Mesothelial cell of epicardium (in vitro differentiated cells): ENCODE data around the gene DUS2. TPM values are rescaled to one million over a fixed set of nuclear protein-coding genes. Genes with fewer than 3 reads are reported as not detected.
A peak's percentile ranks its signal among the peaks of the same experiment; 100 is the strongest.

Source experiments
- DNase-seq, 2 experiments: peaks; one replicate each; pipeline ENCODE4 v3.0.0; 2021; ENCODE audit warnings: low spot score in 2 of 2; ENCODE audit not compliant: unreplicated experiment in 2 of 2
- H3K27ac Mint-ChIP-seq: 2 replicates; pipeline ENCODE4 v1.8.0; 2021; ENCODE audit warnings: mixed read lengths
- H3K27me3 Mint-ChIP-seq: 2 replicates; pipeline ENCODE4 v1.8.0; 2021; ENCODE audit warnings: low read depth, mixed read lengths
- H3K36me3 Mint-ChIP-seq: 2 replicates; pipeline ENCODE4 v1.8.0; 2021; ENCODE audit warnings: mixed read lengths
- H3K4me1 Mint-ChIP-seq: 2 replicates; pipeline ENCODE4 v1.8.0; 2021; ENCODE audit warnings: mixed read lengths
- H3K4me3 Mint-ChIP-seq: 2 replicates; pipeline ENCODE4 v1.8.0; 2021; ENCODE audit warnings: mild to moderate bottlenecking, moderate library complexity, mixed read lengths
- H3K9me3 Mint-ChIP-seq: 2 replicates; pipeline ENCODE4 v1.8.0; 2021; ENCODE audit warnings: mixed read lengths
- total RNA-seq: library from RNA; stranded (reverse); gene quantifications from 3 replicates; pipeline ENCODE4 v1.2.1, GENCODE V29; 2021
- TF ChIP-seq, protein P1 (sequence below): fragments of 200-600 bp; sonication (generic); IDR thresholded peaks from one replicate; pipeline ENCODE4 v1.5.0; 2021; ENCODE audit warnings: antibody characterized with exemption; ENCODE audit not compliant: unreplicated experiment

Gene DUS2
- total RNA-seq, 1 donor from 2014 or later: 19.4 TPM

DNA sequence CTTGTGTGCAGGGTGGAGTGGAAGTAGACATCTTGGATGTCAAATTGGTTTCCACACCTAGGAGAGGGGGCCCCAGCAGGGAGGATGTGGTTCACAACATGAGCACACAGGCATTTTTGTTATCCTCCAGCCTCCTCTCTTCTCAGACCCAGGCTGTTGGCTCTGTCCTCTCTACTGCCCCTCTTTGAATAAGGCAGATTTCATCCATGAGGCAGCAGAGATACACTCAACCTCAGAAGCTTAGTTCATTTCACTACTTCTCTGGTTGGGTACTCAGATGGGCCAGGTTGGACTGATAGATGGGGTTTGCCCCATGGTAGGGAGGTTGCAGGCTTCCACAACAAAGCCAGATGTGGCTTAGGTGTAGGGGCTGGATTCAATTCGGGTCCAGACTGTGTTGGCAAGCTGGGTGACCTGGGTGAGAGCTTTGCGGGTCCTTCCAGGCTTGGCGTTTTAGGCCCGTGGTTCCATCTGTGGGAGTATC, 39.9 kb downstream of the DUS2 start:
- no peaks in the 10 kb centered on the region for H3K27me3 Mint-ChIP-seq
- TF ChIP-seq, protein P1, sequence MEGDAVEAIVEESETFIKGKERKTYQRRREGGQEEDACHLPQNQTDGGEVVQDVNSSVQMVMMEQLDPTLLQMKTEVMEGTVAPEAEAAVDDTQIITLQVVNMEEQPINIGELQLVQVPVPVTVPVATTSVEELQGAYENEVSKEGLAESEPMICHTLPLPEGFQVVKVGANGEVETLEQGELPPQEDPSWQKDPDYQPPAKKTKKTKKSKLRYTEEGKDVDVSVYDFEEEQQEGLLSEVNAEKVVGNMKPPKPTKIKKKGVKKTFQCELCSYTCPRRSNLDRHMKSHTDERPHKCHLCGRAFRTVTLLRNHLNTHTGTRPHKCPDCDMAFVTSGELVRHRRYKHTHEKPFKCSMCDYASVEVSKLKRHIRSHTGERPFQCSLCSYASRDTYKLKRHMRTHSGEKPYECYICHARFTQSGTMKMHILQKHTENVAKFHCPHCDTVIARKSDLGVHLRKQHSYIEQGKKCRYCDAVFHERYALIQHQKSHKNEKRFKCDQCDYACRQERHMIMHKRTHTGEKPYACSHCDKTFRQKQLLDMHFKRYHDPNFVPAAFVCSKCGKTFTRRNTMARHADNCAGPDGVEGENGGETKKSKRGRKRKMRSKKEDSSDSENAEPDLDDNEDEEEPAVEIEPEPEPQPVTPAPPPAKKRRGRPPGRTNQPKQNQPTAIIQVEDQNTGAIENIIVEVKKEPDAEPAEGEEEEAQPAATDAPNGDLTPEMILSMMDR: no peak
- peaks cover 5% of the 10 kb centered on the region for H3K4me1 Mint-ChIP-seq
- no peaks in the 10 kb centered on the region for H3K9me3 Mint-ChIP-seq
- no peak overlapping the region for H3K27ac Mint-ChIP-seq
- DNase-seq: no peak
- H3K4me3 Mint-ChIP-seq: no peak overlapping the region
- H3K36me3 Mint-ChIP-seq: peaks cover 11% of the 10 kb centered on the region

DNA sequence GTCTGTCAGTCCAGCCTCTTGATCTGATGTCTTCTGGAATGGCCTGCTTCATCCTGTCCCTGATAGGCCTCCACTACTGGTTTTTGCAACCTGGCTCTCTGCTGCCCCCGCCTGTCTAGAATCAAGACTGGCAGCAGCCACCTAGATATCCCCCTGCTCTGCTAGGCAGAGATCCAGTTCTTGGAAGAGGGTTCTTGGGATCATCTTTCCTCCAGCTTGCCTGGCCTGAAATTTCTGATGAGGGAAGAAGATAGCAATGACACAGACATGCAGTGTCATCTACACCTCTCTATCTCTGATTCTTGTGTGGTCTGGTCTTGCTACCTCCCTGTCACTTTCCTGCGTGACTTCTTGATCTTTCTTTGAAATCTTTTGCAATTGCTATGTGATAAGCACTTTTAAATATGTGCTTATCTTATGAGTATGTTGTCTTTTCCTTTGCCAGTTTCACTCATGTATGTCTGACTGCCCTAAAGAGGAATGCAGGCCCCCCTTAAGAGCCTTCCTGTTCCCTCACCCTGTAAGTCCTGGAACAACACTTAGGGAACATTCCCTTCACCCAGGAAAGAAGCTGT, 41.8 kb downstream of the DUS2 start:
- TF ChIP-seq, protein P1: peak; percentile 53
- H3K27me3 Mint-ChIP-seq: no peaks in the 10 kb centered on the region
- peaks cover 12% of the 10 kb centered on the region for H3K36me3 Mint-ChIP-seq
- peak overlapping the region; percentile 41 for H3K27ac Mint-ChIP-seq
- peaks cover 6% of the 10 kb centered on the region for H3K4me1 Mint-ChIP-seq
- no peaks in the 10 kb centered on the region for H3K9me3 Mint-ChIP-seq
- no peak overlapping the region for H3K4me3 Mint-ChIP-seq
- DNase-seq: peak in 1 of 2 experiments; percentile 66

DNA sequence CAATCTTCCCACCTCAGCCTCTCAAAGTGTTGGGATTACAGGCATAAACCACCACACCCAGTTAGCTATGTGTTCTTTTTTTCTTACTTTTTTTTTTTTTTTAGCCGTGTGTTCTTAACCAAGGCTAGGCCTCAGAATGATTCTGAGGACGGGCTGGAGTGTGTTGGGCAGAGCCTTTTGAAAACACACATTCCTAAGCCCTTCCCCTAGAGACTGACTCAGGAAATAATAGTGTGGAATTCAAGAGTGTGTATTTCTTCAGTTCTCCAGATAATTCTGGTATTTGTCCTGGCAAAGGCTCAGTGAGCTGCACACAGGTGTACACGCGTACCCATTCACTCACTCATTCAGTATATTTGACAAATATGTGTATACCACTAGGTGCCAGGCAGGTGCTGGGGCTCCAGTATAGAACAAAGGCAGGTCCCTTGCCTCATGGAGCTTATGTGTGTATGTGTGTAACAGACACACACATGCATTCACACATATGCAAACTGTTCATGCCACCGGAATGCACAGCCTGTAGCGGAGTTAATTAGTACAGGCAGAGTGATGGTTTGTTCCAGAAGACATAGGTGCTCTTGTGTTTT, 42.7 kb downstream of the DUS2 start:
- DNase-seq: no peak
- Mint-ChIP-seq H3K4me3 (no peak overlapping the region), H3K9me3 (no peaks in the 10 kb centered on the region), H3K27ac (no peak overlapping the region), H3K4me1 (peaks cover 6% of the 10 kb centered on the region), H3K36me3 (peaks cover 15% of the 10 kb centered on the region), H3K27me3 (no peaks in the 10 kb centered on the region)
- TF ChIP-seq, protein P1: no peak

DNA sequence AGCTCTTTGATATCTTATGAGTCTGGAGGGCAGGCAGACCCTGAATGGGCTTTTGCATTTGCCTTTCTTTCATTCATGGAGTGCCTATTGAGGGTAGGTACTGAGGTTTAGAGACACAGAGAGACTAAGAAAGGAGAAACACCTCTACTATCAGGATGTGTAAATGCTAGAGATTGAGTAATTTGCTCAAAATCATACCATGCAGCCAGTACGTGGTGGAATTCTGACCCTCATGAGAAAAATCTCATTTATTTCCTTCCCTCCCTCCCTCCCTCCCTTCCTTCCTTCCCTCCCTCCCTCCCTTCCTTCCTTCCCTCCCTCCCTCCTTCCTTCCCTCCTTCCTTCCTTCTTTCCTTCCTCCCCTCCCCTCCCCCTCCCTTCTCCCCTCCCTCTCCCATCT, 43.7 kb downstream of the DUS2 start:
- Mint-ChIP-seq H3K36me3 (peaks cover 16% of the 10 kb centered on the region), H3K27ac (no peak overlapping the region), H3K27me3 (no peaks in the 10 kb centered on the region), H3K9me3 (no peaks in the 10 kb centered on the region), H3K4me3 (no peak overlapping the region), H3K4me1 (peaks cover 6% of the 10 kb centered on the region)
- TF ChIP-seq, protein P1: no peak
- DNase-seq: no peak

DNA sequence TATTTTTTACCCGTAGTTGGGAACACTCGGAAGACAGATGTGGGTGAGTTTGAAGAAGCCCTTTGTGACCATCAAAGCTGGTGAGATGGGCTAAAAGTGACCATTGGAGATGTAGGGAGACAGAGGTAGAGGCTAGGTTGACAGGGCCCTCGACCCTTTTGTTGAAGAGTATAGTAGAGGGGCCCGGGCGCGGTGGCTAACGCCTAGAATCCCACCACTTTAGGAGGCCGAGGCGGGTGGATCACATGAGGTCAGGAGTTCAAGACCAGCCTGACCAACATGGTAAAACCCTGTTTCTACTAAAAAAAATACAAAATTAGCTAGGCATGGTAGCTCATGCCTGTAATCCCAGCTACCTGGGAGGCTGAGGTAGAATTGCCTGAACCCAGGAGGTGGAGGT, 45.8 kb downstream of the DUS2 start:
- H3K4me3 Mint-ChIP-seq: no peak overlapping the region
- peaks cover 20% of the 10 kb centered on the region for H3K36me3 Mint-ChIP-seq
- no peaks in the 10 kb centered on the region for H3K9me3 Mint-ChIP-seq
- TF ChIP-seq, protein P1: no peak
- H3K4me1 Mint-ChIP-seq: peaks cover 6% of the 10 kb centered on the region
- no peaks in the 10 kb centered on the region for H3K27me3 Mint-ChIP-seq
- no peak for DNase-seq
- no peak overlapping the region for H3K27ac Mint-ChIP-seq
